ENCODE measurements around the gene SNX27.

SNX27 gene

GRCh38 chr1:151611832-151612500 is at the start of gene SNX27:
Gene SNX27, plus strand, starts transcription at chr1:151612050. Its CDS starts 152 bp downstream, at chr1:151612202.
- FAIRE-seq (no peak), DNase-seq (ENCODE audit: insufficient read length, low spot score) (peak; percentile 84)
- no peak for TF ChIP-seq CTCF (IDR thresholded peaks at IDR 0.05; ENCODE audit: insufficient read depth, missing control alignments)

- FAIRE-seq (no peak), DNase-seq (ENCODE audit: insufficient read length, low spot score) (no peak)
- TF ChIP-seq CTCF (IDR thresholded peaks at IDR 0.05; ENCODE audit: insufficient read depth, missing control alignments) = no peak
These were observed 49.2 kb upstream of the SNX27 start for GRCh38 chr1:151562661-151563060.

GRCh38 chr1:151563376-151563775 is 48.5 kb upstream of the SNX27 start:
- TF ChIP-seq CTCF (IDR thresholded peaks at IDR 0.05; ENCODE audit: insufficient read depth, missing control alignments) = no peak
- FAIRE-seq (no peak), DNase-seq (ENCODE audit: insufficient read length, low spot score) (no peak)

- no peak for TF ChIP-seq CTCF (IDR thresholded peaks at IDR 0.05; ENCODE audit: insufficient read depth, missing control alignments)
- DNase-seq (ENCODE audit: insufficient read length, low spot score) (no peak), FAIRE-seq (no peak)
These were observed 46.2 kb upstream of the SNX27 start for GRCh38 chr1:151565502-151566189.

- no peak for TF ChIP-seq CTCF (IDR thresholded peaks at IDR 0.05; ENCODE audit: insufficient read depth, missing control alignments)
- FAIRE-seq (no peak), DNase-seq (ENCODE audit: insufficient read length, low spot score) (no peak)
These were observed 43.2 kb upstream of the SNX27 start for GRCh38 chr1:151568626-151569088.

GRCh38 chr1:151570819-151571218 is 41.0 kb upstream of the SNX27 start:
- no peak for DNase-seq (ENCODE audit: insufficient read length, low spot score)
- no peak for FAIRE-seq
- TF ChIP-seq CTCF (IDR thresholded peaks at IDR 0.05; ENCODE audit: insufficient read depth, missing control alignments) = no peak
